ENCODE data around the gene IFIT2. TPM values are rescaled to one million over a fixed set of nuclear protein-coding genes. Genes with fewer than 3 reads are reported as not detected.

IFIT2 gene
- total RNA-seq, 6 experiments from 2014 or later = 8.7 to 14.1 (median 13.0) TPM

DNA sequence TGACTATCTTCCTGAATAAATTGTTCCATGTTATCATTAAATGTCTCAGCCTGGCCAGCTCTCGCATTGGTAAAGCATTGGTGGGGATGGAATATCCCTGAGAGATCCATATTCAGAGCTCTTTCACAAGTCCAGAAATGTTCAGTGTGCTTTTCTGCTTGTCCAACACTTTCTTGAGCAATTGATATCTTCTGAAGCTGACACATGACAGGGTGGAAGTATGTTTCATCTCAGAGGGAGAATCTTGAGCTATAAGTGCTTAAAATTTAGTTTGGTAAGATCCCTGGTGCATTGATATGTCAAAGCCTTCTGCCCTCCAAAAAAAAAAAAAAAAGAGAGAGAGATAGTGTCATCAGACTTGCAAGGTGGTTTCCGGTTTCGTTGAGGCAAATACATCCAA is 33.4 kb downstream of the IFIT2 start:
- no peaks in the 10 kb centered on the region; the same call in 1 of the 2 replicates for H3K27me3 Mint-ChIP-seq (ENCODE audit: insufficient read depth)
- H3K36me3 Mint-ChIP-seq (ENCODE audit: low read depth) = peaks cover 26% of the 10 kb centered on the region
- H3K9me3 Mint-ChIP-seq = no peaks in the 10 kb centered on the region
- TF ChIP-seq, protein P1, sequence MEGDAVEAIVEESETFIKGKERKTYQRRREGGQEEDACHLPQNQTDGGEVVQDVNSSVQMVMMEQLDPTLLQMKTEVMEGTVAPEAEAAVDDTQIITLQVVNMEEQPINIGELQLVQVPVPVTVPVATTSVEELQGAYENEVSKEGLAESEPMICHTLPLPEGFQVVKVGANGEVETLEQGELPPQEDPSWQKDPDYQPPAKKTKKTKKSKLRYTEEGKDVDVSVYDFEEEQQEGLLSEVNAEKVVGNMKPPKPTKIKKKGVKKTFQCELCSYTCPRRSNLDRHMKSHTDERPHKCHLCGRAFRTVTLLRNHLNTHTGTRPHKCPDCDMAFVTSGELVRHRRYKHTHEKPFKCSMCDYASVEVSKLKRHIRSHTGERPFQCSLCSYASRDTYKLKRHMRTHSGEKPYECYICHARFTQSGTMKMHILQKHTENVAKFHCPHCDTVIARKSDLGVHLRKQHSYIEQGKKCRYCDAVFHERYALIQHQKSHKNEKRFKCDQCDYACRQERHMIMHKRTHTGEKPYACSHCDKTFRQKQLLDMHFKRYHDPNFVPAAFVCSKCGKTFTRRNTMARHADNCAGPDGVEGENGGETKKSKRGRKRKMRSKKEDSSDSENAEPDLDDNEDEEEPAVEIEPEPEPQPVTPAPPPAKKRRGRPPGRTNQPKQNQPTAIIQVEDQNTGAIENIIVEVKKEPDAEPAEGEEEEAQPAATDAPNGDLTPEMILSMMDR (IDR thresholded peaks at IDR 0.05) = no peak
- no peak overlapping the region for H3K4me3 Mint-ChIP-seq
- DNase-seq = no peak
- H3K27ac Mint-ChIP-seq = no peak overlapping the region
- peaks cover 44% of the 10 kb centered on the region for H3K4me1 Mint-ChIP-seq (ENCODE audit: low read depth)

DNA sequence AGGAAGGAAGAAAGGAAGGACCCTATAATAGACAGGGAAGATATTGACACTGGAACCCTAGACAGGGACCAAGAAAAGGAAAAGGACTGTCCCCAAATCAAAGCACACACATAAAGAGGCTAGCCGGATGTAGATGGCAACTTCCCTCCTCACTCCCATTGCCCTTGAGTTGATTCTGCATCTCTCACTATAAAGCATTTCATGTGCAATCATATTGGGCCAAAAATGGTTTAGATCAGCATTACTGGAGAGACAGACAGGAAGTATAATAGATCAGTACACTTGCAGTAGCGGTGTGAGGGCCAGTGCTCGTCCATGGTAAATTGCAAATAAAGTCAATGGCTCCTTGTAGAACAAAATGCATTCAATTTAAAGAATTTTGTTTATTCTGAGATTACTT is 34.4 kb downstream of the IFIT2 start:
- Mint-ChIP-seq H3K9me3 (no peaks in the 10 kb centered on the region), H3K4me1 (ENCODE audit: low read depth) (peaks cover 35% of the 10 kb centered on the region), H3K27me3 (ENCODE audit: insufficient read depth) (no peaks in the 10 kb centered on the region; the same call in 1 of the 2 replicates), H3K4me3 (no peak overlapping the region), H3K36me3 (ENCODE audit: low read depth) (peaks cover 26% of the 10 kb centered on the region), H3K27ac (no peak overlapping the region)
- DNase-seq = no peak
- TF ChIP-seq, protein P1 (IDR thresholded peaks at IDR 0.05) = no peak

DNA sequence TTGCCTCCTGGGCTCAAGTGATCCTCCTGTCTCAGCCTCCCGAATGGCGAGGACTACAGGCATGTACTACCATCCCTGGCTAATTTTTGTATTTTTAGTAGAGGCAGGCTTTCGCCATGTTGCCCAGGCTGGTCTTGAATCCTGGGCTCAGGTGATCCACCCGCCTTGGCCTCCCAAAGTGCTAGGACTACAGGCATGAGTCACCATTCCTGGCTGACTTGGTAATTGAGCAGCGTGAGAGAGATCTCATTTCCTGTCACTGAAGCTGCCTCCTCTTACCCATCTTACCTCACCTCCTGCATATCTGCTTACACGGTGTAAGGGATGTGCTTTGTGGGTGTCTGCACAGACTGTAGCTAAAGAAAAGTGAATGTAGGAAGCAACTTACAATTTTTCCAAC is 35.6 kb downstream of the IFIT2 start:
- no peaks in the 10 kb centered on the region; the same call in 1 of the 2 replicates for H3K27me3 Mint-ChIP-seq (ENCODE audit: insufficient read depth)
- TF ChIP-seq, protein P1 (IDR thresholded peaks at IDR 0.05) = no peak
- no peak for DNase-seq
- peaks cover 2% of the 10 kb centered on the region; the same call in 1 of the 2 replicates for H3K9me3 Mint-ChIP-seq
- H3K36me3 Mint-ChIP-seq (ENCODE audit: low read depth) = peaks cover 31% of the 10 kb centered on the region
- no peak overlapping the region for H3K4me3 Mint-ChIP-seq
- H3K27ac Mint-ChIP-seq = no peak overlapping the region
- peaks cover 34% of the 10 kb centered on the region for H3K4me1 Mint-ChIP-seq (ENCODE audit: low read depth)

DNA sequence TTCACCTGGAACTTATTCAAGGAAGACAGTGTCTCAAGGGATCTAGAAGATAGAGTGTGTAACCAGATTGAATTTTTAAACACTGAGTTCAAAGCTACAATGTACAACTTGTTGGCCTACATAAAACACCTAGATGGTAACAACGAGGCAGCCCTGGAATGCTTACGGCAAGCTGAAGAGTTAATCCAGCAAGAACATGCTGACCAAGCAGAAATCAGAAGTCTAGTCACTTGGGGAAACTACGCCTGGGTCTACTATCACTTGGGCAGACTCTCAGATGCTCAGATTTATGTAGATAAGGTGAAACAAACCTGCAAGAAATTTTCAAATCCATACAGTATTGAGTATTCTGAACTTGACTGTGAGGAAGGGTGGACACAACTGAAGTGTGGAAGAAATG is 36.9 kb downstream of the IFIT2 start:
- H3K4me1 Mint-ChIP-seq (ENCODE audit: low read depth) = peaks cover 33% of the 10 kb centered on the region

DNA sequence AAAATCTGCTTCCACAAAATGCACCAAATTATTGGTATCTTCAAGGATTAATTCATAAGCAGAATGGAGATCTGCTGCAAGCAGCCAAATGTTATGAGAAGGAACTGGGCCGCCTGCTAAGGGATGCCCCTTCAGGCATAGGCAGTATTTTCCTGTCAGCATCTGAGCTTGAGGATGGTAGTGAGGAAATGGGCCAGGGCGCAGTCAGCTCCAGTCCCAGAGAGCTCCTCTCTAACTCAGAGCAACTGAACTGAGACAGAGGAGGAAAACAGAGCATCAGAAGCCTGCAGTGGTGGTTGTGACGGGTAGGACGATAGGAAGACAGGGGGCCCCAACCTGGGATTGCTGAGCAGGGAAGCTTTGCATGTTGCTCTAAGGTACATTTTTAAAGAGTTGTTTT is 38.0 kb downstream of the IFIT2 start:
- peaks cover 4% of the 10 kb centered on the region; the same call in 1 of the 2 replicates for H3K9me3 Mint-ChIP-seq
- H3K36me3 Mint-ChIP-seq (ENCODE audit: low read depth) = peaks cover 33% of the 10 kb centered on the region
- no peaks in the 10 kb centered on the region; the same call in 1 of the 2 replicates for H3K27me3 Mint-ChIP-seq (ENCODE audit: insufficient read depth)
- no peak overlapping the region for H3K27ac Mint-ChIP-seq
- H3K4me1 Mint-ChIP-seq (ENCODE audit: low read depth) = peaks cover 27% of the 10 kb centered on the region
- H3K4me3 Mint-ChIP-seq = no peak overlapping the region
- TF ChIP-seq, protein P1 (IDR thresholded peaks at IDR 0.05) = no peak
- no peak for DNase-seq

More for the DNA sequence above, 36.9 kb downstream of the IFIT2 start:
- no peak overlapping the region for H3K27ac Mint-ChIP-seq
- no peaks in the 10 kb centered on the region; the same call in 1 of the 2 replicates for H3K27me3 Mint-ChIP-seq (ENCODE audit: insufficient read depth)
- peaks cover 4% of the 10 kb centered on the region; the same call in 1 of the 2 replicates for H3K9me3 Mint-ChIP-seq
- no peak for DNase-seq
- no peak overlapping the region for H3K4me3 Mint-ChIP-seq
- TF ChIP-seq, protein P1 (IDR thresholded peaks at IDR 0.05) = no peak
- peaks cover 36% of the 10 kb centered on the region for H3K36me3 Mint-ChIP-seq (ENCODE audit: low read depth)
